ENCODE results near the gene PTH1R. TPM values are rescaled to one million over a fixed set of nuclear protein-coding genes. Genes with fewer than 3 reads are reported as not detected.
A peak's percentile ranks its signal among the peaks of the same experiment; 100 is the strongest.

Gene PTH1R
- polyA plus RNA-seq, 6 donors from 2014 or later = not detected

DNA sequence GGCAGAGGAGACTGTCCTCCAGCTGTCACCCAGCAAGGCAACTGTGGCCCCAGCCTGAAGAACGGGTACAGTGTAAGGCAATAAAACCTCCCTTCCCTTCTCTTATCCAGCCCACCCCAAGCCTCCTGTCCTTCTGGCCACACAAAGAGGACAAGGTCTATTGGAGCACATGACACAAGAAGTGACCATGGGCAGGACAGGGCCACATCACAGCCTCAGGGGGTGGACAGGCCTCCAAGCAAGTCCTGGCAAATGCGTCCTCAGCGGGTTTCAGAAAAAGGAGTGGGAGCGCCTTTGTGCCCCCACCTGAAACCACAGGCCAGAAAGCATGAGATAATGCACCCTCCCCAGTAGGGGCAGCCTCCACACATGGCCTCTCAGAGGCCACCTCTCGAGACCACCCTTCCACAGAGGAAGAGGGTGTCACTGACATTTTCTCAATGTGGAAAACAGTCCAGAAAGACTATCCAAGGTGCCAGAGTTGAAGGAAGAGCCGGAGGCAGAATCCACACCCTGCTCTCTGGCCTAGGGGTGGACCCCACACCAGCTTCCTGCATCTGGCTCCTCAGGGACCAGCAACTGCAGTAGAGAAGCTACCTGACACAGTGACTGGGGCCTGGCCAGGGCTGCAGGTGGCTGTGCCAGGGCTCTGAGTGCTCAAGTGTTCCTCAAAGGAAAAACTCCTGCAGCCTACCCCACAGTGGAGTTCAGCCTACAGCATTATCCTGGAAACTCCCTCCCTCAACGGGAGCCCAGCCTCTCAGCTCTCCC, 55.1 kb downstream of the PTH1R start:
- H3K27me3 Mint-ChIP-seq = no peaks in the 10 kb centered on the region
- ATAC-seq (ENCODE audit: low read depth in 2 of 2) = no peak

DNA sequence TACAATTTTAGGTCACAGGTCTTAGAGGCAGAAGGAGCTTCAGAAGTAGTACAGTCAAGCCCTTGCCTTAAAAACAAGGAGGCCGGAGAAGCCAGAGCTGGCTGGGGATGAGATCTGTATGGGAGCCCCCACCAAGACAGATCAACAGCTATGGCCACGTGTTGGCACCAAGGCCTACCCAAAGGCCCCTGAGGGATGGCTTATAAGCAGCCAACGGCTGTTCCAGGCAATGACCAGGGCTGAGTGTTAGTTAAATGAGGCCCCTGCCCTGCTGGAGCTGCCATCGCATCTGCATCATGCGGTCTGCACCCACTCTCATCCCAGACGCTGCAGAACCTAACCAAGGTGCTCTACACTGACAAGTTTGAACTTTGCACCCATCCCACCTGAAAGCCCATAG, 55.7 kb downstream of the PTH1R start:
- H3K27me3 Mint-ChIP-seq = no peaks in the 10 kb centered on the region
- H3K4me1 Mint-ChIP-seq = peaks cover 61 to 85% (median 81%) of the 10 kb centered on the region in 3 donors
- peak overlapping the region; percentile 44 to 94 (median 89) for H3K27ac Mint-ChIP-seq
- DNase-seq (no peak), ATAC-seq (ENCODE audit: low read depth in 2 of 2) (no peak)
- H3K36me3 Mint-ChIP-seq = peaks cover 12 to 15% of the 10 kb centered on the region in 2 donors
- peaks cover 0 to 7% (median 5%) of the 10 kb centered on the region in 7 donors for H3K9me3 Mint-ChIP-seq
- H3K4me3 Mint-ChIP-seq = peak overlapping the region in 1 of 8 donors; percentile 16

More for the DNA sequence above, 55.1 kb downstream of the PTH1R start:
- Mint-ChIP-seq H3K9me3 (peaks cover 0 to 8% (median 6%) of the 10 kb centered on the region in 7 donors), H3K4me3 (peak overlapping the region in 6 of 8 donors; percentile 65 to 90 (median 76)), H3K4me1 (peaks cover 57 to 85% (median 77%) of the 10 kb centered on the region in 3 donors), H3K36me3 (peaks cover 13% of the 10 kb centered on the region in 2 donors), H3K27ac (peak overlapping the region; percentile 12 to 99 (median 94))
- no peak for DNase-seq

- no peak overlapping the region for H3K4me3 Mint-ChIP-seq
- H3K4me1 Mint-ChIP-seq = peaks cover 59 to 85% (median 81%) of the 10 kb centered on the region in 3 donors
- peaks cover 9 to 14% of the 10 kb centered on the region in 2 donors for H3K36me3 Mint-ChIP-seq
- H3K9me3 Mint-ChIP-seq = no peaks in the 10 kb centered on the region
- ATAC-seq (ENCODE audit: low read depth in 2 of 2) (no peak), DNase-seq (no peak)
- H3K27ac Mint-ChIP-seq = peak overlapping the region in 4 of 6 donors; percentile 30 to 70 (median 60)
- no peaks in the 10 kb centered on the region for H3K27me3 Mint-ChIP-seq
Measured at GRCh38 chr3:46934072-46934471, 56.6 kb downstream of the PTH1R start.

- Mint-ChIP-seq H3K27ac (peak overlapping the region in 4 of 6 donors; percentile 51 to 70 (median 60)), H3K27me3 (no peaks in the 10 kb centered on the region), H3K9me3 (no peaks in the 10 kb centered on the region), H3K4me3 (no peak overlapping the region), H3K4me1 (peaks cover 59 to 85% (median 81%) of the 10 kb centered on the region in 3 donors), H3K36me3 (peaks cover 6 to 14% of the 10 kb centered on the region in 2 donors)
- DNase-seq = no peak
- ATAC-seq (ENCODE audit: low read depth in 2 of 2) = no peak
Measured at GRCh38 chr3:46934498-46935167, 57.1 kb downstream of the PTH1R start.

- no peaks in the 10 kb centered on the region for H3K27me3 Mint-ChIP-seq
- DNase-seq = no peak
Measured at GRCh38 chr3:46935168-46935858, 57.8 kb downstream of the PTH1R start.

DNA sequence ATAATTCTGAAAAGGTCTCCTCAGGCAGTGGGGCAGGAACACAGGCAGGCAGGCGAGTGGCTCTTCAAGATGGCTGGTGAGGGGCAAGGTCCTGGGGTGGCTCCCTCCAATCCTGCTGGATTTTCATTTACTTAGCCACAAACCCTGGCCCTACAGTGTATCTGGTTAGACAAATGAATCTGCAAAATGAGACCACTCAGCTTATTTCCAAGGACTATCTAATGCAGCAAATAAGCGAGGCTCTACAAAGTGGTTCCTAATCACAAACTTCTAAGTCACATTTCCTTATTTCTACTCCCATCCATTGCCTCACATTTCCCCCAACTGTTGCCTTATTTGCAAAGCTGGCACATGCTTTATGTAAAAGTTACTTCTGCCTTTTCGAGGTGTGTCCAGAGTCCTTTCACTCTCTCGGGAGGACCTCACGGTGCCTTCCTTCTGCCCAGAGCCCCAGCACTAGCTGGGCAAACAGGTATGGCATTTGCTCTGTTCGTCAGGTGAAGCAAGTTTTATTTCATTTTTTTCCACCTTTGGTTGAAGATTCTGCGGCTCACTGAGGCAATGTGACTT, 58.6 kb downstream of the PTH1R start:
- H3K4me1 Mint-ChIP-seq = peaks cover 59 to 84% (median 79%) of the 10 kb centered on the region in 3 donors
- ATAC-seq (ENCODE audit: low read depth in 2 of 2) = no peak
- peak overlapping the region in 3 of 6 donors; percentile 59 to 90 (median 80) for H3K27ac Mint-ChIP-seq
- no peak for DNase-seq
- no peaks in the 10 kb centered on the region for H3K9me3 Mint-ChIP-seq
- H3K27me3 Mint-ChIP-seq = no peaks in the 10 kb centered on the region
- H3K4me3 Mint-ChIP-seq = no peak overlapping the region
- peaks cover 11 to 25% of the 10 kb centered on the region in 2 donors for H3K36me3 Mint-ChIP-seq

More at GRCh38 chr3:46935168-46935858, 57.8 kb downstream of the PTH1R start:
- Mint-ChIP-seq H3K9me3 (no peaks in the 10 kb centered on the region), H3K4me3 (no peak overlapping the region), H3K4me1 (peaks cover 62 to 87% (median 81%) of the 10 kb centered on the region in 3 donors), H3K36me3 (peaks cover 8 to 19% of the 10 kb centered on the region in 2 donors), H3K27ac (peak overlapping the region in 3 of 6 donors; percentile 29 to 92 (median 59))
- ATAC-seq (ENCODE audit: low read depth in 2 of 2) = no peak

- Mint-ChIP-seq H3K27ac (peak overlapping the region in 4 of 6 donors; percentile 52 to 82 (median 70)), H3K4me1 (peaks cover 51 to 78% (median 77%) of the 10 kb centered on the region in 3 donors), H3K27me3 (no peaks in the 10 kb centered on the region), H3K4me3 (peak overlapping the region in 1 of 8 donors; percentile 9), H3K9me3 (no peaks in the 10 kb centered on the region), H3K36me3 (peaks cover 11 to 25% of the 10 kb centered on the region in 2 donors)
- DNase-seq (no peak), ATAC-seq (ENCODE audit: low read depth in 2 of 2) (no peak)
Measured at GRCh38 chr3:46936733-46937250, 59.3 kb downstream of the PTH1R start.

GRCh38 chr3:46938118-46938517, 60.6 kb downstream of the PTH1R start:
- H3K9me3 Mint-ChIP-seq = no peaks in the 10 kb centered on the region
- H3K27me3 Mint-ChIP-seq = no peaks in the 10 kb centered on the region
- peak in 1 of 2 donors; percentile 9 for ATAC-seq (ENCODE audit: low read depth in 2 of 2)
- DNase-seq = no peak
- H3K4me1 Mint-ChIP-seq = peaks cover 53 to 77% (median 77%) of the 10 kb centered on the region in 3 donors
- peak overlapping the region in 3 of 8 donors; percentile 56 to 81 (median 71) for H3K4me3 Mint-ChIP-seq
- H3K36me3 Mint-ChIP-seq = peaks cover 11 to 25% of the 10 kb centered on the region in 2 donors
- H3K27ac Mint-ChIP-seq = peak overlapping the region in 5 of 6 donors; percentile 47 to 92 (median 90)

- H3K4me3 Mint-ChIP-seq = peak overlapping the region in 2 of 8 donors; percentile 51 to 81
- H3K27ac Mint-ChIP-seq = peak overlapping the region; percentile 92 to 96 (median 95)
- H3K36me3 Mint-ChIP-seq = peaks cover 11 to 25% of the 10 kb centered on the region in 2 donors
- ATAC-seq (ENCODE audit: low read depth in 2 of 2) = no peak
- H3K4me1 Mint-ChIP-seq = peaks cover 56 to 79% (median 73%) of the 10 kb centered on the region in 3 donors
- no peaks in the 10 kb centered on the region for H3K9me3 Mint-ChIP-seq
- no peak for DNase-seq
- H3K27me3 Mint-ChIP-seq = no peaks in the 10 kb centered on the region
Measured at GRCh38 chr3:46939578-46940445, 62.3 kb downstream of the PTH1R start.

DNA sequence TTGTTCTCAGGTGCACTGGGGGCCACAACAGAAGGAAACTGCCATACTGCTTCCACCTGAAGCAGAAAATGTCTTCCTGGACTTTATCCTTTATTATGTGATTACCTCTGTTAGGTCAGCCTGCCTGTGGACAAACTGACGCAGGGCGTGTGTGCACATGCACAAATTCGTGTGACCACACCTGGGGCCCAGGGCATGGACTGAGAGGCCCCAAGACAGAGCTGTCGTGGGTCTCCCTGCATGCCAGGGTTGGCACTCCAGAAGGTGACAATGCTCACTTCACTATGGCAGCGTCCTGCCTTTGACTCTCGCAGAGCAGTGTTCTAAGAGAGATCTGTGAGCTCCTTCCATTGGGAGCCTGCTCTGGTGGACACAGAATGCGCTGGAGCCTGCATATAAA, 64.6 kb downstream of the PTH1R start:
- Mint-ChIP-seq H3K36me3 (peaks cover 19 to 27% of the 10 kb centered on the region in 2 donors), H3K4me3 (no peak overlapping the region), H3K4me1 (peaks cover 72 to 91% (median 80%) of the 10 kb centered on the region in 3 donors), H3K9me3 (no peaks in the 10 kb centered on the region), H3K27ac (peak overlapping the region in 5 of 6 donors; percentile 66 to 93 (median 71)), H3K27me3 (no peaks in the 10 kb centered on the region)
- DNase-seq (no peak), ATAC-seq (ENCODE audit: low read depth in 2 of 2) (no peak)

- peak overlapping the region; percentile 66 to 93 (median 76) for H3K27ac Mint-ChIP-seq
- peak overlapping the region in 1 of 8 donors; percentile 53 for H3K4me3 Mint-ChIP-seq
- no peaks in the 10 kb centered on the region for H3K9me3 Mint-ChIP-seq
- DNase-seq (no peak), ATAC-seq (ENCODE audit: low read depth in 2 of 2) (no peak)
- H3K27me3 Mint-ChIP-seq = no peaks in the 10 kb centered on the region
- H3K36me3 Mint-ChIP-seq = peaks cover 19 to 29% of the 10 kb centered on the region in 2 donors
- H3K4me1 Mint-ChIP-seq = peaks cover 75 to 94% (median 84%) of the 10 kb centered on the region in 3 donors
Measured at GRCh38 chr3:46942481-46943236, 65.1 kb downstream of the PTH1R start.

Data from naive B cell (primary cell).